ENCODE results near the gene IGF1.
"Not testable (repeated sequence)": the region's sequence is repeated elsewhere in the genome, so short reads cannot be mapped to it uniquely, and the experiment has no call there.

Gene IGF1

DNA sequence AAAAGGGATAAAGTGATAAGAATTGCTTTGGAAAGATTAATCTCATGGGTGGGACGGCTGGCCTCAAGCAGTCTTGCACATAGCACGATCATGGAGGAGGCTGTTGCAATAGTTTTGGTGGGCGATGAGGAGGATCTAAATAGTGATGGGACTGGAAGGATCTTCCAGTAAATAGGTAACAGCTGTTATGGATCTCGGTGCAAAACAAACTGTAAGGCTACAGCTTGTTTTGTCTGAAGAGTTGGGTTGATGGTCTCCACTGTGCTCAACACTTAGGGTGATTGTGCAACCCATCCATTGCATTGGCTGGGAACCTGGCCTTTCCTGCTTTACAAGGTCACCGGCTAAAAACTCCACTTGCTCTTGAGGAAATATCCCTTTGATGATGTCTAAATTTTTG is 21.0 kb downstream of the IGF1 start:
- DNase-seq = no peak

DNA sequence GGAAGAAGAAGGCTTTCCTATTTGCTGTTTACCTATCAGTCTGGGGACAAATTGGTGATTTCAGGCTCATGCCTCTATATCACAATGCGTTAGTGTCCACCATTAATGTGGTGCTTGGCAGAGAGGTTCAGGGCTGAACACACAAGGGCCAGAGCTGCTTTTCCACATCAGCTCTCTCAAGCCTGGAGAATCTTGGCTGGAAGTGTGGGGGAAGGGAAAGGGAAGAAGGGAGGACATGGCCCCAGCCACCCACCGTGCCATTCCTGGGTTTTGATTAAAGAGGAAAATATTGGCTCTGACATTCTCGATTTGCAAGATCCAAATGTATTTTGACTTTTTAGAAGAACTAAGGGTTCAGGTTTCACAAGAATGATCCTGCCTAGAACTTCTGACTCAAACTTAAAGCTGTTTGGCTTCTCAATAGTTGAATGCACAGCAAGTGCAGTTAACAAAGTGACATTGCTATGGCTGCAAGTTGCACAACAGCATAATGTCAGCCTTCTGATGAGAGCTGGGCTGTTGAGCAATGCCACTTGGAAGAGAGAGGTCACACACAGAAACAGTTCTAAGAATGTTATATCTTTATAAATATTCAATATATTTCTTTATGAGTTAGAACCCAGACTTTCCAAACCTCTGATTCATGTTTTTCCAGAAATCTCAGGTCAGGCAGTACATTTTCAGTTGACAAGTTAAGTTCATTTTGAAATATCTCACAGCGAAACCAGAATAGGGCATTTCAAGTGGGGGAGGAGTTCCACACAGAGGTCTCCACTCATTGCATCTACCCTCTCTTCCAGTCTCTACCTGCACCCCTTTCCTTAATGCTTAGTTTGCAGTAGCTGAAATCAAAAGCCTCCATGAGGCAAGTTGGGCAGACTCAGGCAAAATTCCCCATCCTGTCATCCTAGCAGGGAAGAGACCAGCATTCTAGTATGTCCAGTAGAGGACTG is 25.3 kb downstream of the IGF1 start:
- DNase-seq = no peak

DNA sequence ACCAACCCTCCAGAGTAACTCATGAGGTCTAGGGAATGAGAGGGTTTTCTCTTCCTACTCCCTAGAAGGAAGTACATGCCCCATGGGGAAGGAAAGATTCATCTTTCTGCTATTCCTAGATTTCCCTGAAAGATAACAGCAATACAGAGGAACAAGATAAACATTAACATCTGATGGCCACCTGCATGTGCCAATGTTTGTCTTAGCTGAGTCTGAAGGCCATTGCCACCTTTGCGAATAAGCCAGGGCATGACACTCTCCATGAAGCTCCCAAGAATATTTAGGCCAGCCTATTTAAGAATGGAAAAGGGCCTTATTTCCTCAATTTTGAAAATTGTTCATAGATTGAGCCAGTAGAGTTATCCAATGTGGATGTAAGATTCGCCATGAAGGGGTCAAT is 26.0 kb downstream of the IGF1 start:
- DNase-seq = no peak

DNA sequence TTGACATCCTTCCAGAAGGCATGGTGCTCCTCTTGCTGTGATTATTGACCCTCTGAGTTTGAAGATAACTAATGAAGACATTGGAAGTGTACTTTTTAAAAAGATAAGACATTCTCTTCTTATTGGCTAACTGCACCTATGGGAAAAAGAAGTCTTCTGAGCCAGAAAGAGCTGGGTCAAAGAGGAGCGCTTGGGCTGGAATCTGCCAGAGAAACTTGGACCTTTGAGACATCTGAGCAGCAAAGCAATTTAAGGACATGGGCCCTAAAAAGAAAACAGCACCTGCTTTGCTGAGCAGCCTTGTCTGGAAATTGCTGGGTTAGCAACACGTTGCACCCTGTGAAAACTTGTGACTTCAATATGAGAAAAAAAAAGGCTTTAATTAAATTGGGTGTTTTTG is 27.8 kb downstream of the IGF1 start:
- DNase-seq = no peak

DNA sequence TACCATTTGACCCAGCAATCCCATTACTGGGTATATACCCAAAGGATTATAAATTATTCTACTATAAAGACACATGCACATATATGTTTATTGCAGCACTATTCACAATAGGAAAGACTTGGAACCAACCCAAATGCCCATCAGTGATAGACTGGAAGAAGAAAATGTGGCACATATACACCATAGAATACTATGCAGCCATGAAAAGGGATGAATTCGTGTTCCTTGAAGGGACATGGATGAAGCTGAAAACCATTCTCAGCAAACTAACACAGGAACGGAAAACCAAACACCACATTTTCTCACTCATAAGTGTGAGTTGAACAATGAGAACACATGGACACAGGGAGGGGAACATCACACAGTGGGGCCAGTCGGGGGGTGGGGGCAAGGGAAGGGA is 31.3 kb downstream of the IGF1 start:
- not testable (repeated sequence) for DNase-seq

DNA sequence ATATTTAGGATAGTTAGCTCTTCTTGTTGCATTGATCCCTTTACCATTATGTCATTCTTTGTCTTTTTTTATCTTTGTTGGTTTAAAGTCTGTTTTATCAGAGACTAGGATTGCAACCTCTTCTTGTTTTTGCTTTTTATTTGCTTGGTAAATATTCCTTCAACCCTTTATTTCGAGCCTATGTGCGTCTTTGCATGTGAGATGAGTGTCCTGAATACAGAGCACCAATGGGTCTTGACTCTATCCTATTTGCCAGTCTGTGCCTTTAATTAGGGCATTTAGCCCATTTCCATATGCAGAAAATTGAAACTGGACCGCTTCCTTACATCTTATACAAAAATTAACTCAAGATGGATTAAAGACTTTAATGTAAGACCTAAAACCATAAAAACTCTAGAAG is 32.9 kb downstream of the IGF1 start:
- not testable (repeated sequence) for DNase-seq

DNA sequence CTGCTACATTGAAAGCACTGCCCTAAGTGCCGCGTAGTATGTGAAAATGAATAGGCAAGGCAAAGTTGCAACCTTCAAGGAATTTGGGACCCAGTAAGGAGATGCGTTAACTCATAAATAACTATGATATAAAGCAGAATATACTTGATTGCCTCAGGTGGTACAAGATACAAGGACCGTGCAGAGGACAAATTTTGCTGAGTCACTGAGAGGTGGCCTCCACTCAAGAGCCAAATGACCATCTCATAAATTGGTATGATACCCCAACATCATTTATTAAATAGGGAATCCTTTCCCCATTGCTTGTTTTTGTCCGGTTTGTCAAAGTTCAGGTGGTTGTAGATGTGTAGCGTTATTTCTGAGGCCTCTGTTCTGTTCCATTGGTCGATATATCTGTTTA is 35.7 kb downstream of the IGF1 start:
- DNase-seq = no peak

DNA sequence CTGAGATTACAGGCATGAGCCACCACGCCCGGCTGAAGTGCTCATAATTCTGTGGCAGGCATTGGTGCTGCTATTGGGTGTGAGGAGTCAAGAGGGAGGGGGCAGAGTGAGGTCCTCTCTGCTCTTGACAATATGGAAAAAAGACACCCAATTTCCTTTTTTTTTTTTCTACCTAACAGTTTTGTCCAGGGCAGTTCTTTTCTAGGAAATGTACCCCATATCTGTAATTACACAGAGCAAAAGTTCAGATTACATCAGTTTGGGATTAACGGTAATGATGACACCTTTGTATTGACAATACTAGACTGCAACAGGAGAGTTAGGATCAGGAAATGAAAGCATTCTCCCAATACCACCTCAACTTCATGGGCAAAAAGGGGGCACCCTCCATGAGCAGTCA is 36.3 kb downstream of the IGF1 start:
- no peak for DNase-seq

DNA sequence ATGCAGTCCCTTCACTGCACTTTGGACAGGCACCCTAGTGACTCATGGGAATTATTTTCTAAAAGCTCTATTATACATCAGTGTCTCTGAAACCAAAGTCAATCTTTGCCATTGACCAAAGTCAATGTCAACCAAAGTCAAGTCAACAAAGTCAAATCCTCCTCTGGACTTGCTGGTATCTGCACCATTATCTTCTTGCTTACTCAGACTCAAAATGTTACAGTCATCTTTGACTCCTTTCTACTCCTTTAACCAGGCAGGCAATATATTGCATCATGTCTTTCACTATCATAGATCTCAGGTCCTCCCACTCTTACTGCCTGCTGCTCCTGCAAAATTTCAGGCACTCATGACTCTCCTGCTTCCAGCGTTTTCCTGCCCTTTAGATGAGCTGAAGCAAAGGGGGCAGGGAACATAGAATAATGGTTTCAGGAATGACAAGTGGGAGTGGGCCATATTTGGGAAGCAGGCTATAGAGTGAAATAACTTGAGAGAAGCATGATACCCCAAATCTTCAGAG is 39.2 kb downstream of the IGF1 start:
- DNase-seq = no peak

DNA sequence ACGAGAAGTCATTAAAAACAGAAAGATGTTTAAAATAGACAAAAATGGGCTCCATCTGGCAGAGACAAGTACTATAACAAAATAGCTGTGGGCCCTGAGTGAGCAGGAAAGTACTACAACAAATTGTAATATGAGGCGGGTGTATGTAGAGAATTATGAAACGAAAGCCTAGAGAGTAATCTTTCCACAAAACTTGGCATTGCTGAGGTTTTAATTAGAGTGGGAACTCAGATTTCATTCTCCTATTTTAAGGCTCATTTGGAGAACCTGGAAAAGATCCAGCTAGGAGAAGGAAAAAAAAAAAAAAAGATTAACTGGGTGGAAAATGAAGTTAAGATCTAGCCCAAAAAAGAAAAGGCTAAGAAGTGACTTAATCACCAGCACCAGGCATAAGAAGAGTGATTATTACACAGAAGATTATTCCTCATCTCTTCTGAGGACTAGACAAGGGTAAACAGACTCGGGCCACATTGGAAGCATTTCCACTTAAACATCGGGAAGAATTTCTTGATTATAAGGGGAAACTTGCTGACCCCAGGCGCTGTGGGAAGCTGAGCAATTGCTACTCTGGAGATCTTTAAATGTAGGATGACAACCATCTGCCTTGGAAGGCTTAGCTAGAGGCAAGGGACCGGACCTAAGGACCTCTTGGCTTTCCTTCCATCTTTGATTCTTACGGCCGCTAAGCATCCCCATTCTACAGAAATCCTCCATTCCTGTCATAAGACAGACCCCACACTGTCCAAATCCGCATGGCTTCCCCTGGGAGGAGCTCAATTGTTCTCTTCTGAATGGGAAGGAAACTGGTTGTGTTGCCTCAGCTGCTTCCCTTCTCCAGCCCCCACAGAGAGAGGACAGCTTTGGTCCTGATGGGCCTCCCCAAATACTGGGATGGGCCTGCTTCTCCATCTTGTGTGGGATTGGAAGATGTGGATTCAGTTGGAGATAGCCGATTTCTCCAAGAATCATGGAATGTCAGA is 40.6 kb downstream of the IGF1 start:
- DNase-seq = no peak

DNA sequence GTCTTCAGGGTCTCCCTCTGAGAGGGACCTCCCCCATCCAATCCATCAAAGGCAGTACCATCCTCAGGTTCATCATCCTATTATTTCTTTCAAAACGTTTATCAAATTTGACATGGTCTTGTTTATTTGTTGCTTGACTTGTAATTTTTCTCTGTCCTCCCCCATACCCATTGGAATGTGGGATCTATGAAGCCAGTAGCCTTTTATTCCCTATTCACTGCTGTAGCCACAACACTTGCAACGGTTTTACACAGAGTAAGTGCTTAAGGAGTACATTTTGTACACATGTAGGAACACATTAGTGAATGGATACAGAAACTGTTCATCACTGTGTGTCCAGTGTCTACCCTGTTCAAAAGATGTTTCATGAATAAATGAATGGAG is 41.5 kb downstream of the IGF1 start:
- DNase-seq = no peak

DNA sequence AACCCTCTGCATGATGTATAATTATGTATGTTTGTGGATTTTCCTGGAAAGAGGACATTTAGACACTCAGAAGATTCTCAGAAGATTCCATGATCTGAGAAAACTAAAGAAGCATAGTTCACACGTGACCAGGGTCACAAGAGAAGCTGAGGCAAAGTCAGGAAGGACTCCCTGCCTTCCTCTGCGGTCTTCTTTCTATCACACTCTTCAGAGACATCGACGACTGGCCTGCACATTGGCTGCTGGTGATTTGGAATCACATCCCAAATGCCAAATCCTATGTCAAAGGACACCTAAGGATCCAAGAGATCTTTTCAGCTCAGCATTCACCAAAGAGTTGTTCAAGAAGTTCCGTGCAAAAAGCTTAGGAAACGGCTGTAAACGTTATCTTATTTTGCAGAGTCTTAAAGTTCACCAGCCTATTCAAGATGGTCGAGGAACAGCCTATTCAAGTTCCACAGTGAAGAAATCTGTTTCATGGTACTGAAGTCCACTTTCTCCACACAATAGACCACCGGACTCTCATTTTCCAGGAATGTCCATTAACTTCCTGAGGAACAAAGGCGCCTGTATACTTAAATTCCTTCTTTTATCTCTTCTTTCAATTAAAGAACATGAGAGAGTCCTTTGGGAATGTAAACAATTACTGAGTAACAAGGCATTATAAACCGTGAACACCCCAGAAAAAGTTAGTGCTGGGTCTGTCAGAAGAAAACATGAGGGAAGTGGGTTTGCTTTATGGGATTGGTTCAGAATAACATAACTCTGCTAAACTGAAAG is 42.1 kb downstream of the IGF1 start:
- DNase-seq = no peak

DNA sequence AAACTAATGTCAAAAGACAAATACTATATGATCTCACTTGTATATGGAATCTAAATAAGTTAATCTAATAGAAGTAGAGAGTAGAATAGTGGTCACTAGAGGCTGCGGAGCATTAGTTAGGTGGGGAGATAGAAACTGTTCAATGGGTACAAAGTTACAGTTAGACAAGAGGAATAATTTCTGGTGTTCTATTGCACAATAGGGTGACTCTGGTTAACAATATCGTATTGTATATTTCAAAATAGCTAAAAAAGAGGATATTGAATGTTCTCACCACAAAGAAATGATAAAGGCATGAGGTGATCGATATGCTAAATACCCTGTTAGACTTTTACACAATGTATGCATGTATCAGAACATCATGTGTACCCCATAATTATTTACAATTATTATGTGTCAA is 42.9 kb downstream of the IGF1 start:
- DNase-seq = no peak

DNA sequence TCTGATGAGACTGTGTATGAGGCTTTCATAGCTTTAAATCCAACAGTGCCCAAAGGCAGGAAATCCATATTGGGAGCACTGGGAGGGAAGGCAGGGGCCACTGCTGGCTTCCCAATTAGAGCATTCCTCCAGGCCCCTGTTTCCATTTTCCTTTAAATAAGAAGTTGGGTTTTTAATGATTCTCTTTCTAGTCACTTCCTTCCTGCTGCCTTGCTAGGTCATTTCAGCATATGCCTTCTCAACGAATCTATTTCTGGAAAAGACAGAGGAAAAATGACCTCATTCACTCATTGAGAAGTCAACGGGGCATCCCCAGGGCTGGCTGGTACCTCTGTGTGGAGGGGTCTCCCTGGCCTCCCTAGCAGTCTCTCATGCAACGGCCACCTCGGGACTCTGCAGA is 43.5 kb downstream of the IGF1 start:
- no peak for DNase-seq

DNA sequence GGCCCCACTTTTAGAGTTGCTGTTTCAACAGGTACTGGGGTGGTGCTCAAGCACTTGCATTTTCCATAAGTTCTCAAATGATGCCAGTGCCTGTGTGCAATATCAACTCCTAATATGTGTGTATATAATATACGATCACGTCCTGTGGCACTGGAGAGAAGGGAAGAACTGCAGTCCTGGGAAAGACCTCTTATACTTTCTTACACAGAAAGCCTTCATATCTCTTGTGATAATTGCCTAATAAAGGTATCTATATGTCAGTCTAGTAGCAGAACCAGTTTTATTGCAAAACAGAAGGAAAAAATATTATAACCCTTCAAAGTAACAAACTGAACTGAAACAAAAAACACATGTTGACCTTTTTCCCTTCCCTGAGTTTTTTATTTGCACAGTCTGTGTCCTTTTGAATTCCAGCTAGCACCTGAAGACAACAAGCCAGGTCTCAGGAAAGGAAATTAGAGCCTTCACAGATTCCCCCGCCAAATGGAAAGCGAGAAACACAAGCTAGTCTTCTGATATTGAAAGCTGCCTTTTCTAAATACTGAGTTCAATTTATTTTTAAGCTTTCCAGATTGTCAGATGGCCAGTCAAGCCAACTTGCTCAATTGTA is 44.4 kb downstream of the IGF1 start:
- no peak for DNase-seq

DNA sequence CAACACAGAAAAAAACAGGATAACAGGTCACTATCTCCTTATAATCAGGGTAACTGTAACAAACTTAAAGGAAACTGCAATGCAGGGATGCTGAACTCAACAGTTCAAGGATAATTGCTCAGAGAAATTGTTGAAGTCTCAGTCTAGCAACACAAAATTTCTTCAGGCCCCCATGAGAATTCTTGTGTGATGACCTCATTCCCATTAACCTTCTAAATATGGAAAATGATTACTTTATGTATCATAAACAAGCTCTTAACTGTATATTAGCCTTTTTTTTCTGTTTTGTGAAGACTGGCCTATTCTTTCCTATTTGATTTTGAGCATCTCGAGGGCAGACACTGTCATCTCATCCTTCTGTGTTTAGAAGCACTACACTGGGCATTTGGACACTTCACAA is 47.1 kb downstream of the IGF1 start:
- DNase-seq = no peak

DNA sequence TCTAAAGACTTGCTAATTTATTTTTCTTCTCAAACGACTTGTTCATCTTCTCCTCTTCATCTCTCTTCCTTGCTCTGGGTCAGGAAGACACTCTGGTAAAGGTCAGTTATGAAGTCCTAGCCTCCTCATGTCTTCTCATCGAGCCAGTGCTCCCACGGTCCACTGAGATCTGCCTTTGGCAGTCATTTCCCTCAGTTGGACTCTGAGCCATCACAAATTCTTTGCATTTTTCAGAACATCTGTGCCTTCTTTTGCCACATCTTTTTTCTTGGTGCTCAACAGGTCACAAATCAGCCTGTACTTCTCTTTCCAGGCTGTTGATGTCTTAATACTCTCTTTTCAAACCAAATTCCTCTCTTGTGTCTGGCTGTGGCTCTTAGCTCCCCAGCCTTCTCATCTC is 49.7 kb downstream of the IGF1 start:
- no peak for DNase-seq

DNA sequence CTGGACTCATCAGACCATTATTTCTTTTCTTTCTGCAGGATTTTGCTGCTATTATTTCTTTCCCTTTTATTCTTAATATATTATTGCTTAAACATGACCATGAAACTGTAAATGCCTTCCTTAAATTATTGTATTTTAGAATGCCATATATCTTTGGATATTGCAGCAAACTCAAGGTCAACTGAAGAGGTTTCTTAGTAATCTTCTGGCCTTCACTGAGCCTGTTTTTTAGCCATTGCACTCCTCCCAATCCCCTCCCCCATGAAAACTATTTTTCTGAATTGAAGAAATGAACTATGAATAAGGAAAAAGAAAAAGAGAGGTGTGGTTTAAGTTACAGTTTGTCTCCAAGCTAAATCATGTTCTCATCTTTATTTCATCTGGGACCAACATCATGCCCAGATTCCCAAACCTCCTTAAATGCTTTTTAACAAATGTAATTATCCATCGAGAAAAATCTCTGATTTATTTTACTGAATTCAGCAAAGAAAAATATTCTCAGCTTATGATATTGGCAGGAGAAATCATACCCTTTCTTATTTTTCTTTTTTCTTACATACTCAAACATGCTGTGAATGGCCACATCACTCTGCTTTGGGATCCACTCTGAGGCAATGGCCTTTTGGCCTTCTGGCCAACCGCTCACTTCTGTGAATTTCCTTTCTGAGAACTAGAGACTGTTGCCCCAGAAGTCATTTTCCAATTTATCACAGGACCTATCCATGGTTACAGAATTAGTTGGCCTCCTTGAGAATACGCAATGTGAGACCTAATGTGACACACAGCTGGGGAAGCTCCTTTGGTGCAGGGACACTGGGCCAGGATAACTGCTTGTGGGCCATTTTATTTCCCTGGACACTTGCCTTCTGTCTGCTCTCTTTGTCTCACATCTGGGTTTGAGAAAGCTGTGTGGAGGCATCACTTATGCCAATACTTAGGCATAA is 50.9 kb downstream of the IGF1 start:
- no peak for DNase-seq

DNA sequence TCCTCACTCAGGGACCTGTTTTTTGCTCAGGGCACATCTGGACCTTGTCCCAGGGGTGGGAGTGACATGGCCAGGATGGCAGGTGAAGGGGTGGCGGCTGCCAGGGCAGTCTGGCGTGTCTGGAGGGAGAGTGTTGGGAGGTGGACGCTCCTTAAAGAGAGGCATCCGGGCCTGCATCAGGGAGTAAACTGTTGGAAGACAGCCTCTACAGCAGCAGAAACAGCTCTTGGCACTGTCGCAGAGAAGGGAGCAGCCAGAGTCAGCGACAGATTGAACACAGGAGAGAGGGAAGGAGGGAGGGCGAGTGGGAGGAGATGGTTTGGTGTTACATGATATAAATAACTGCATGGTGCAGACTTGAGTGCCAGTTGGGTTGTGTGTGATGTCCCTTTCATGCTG is 52.8 kb downstream of the IGF1 start:
- peak; percentile 74 for DNase-seq

DNA sequence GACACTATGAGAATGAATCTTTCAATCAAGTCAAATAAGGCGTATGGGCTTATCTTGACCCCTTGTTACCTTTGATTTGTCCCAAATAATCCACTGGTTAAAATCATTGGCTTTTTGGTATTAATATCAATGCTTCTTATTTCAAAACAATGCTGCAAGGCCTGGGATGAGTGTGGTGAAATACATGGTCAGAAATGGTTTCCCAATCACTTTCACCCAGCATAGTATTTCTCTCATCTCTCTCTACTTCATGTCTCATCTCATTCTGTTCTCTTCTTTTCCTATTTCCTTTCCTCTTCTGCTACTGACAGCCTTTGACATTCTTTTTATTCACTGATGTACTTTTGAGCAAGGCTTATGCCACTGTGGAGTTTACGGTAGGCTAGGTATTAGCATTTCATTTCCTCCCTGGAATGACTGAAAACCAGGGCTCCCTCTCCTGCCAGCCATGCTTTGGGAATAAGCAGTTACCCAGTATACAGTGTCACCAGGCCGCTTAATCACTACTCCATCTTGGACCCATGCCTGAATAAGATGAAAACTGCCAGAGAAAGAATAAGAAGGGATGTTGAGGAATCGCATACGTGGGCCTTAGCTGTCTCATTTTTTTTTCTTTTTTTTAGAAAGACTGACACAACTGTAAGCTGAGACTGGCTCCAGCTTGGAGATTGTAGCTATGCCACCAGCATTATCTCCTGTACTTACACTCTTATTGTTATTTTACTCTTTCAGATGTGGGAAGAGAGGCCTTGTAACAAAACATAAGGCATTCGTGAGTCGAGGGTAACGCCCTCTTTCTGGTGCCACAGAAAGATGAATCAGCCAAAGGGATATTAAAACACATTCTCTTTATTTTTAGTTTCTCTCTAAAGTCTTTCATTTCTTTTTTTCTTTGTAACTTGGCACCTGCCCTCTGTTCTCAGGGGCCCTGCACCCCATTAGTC is 53.5 kb downstream of the IGF1 start:
- DNase-seq = peak; percentile 6

Measured in NCI-H1694 (cell line).